Neural cell (in vitro differentiated cells): ENCODE results near the gene IQCF5. TPM values are rescaled to one million over a fixed set of nuclear protein-coding genes. Genes with fewer than 3 reads are reported as not detected.

Source experiments
- H2AFZ ChIP-seq: fragments of 200-600, 300-800 bp; sonication (generic), shearing (Covaris generic); 2 replicates; pipeline ENCODE4 v1.6.0; 2014; ENCODE audit warnings: low read depth, mild to moderate bottlenecking, antibody characterized with exemption, low read length, moderate library complexity
- H3F3A ChIP-seq: fragments of 200-600 bp; shearing (Covaris generic); 2 replicates; pipeline ENCODE4 v1.6.1; 2016; ENCODE audit warnings: mild to moderate bottlenecking, moderate library complexity, mixed read lengths, antibody characterized with exemption, low read length; ENCODE audit not compliant: insufficient read depth, poor library complexity, severe bottlenecking
- H3K27ac ChIP-seq: fragments of 200-600, 300-800 bp; sonication (generic), shearing (Covaris generic); 2 replicates; pipeline ENCODE4 v1.5.1; 2014; ENCODE audit warnings: mild to moderate bottlenecking, low read length, moderate library complexity
- H3K27me3 ChIP-seq: fragments of 300-800, 200-600 bp; sonication (generic), shearing (Covaris generic); 2 replicates; pipeline ENCODE4 v1.6.0; 2014; ENCODE audit warnings: mild to moderate bottlenecking, low read depth, low read length, moderate library complexity; ENCODE audit not compliant: insufficient read depth
- H3K36me3 ChIP-seq: fragments of 300-800, 200-600 bp; sonication (generic), shearing (Covaris generic); 2 replicates; pipeline ENCODE4 v1.5.1; 2014; ENCODE audit warnings: mild to moderate bottlenecking, antibody characterized with exemption, low read length, moderate library complexity; ENCODE audit not compliant: insufficient read depth
- H3K4me2 ChIP-seq: fragments of 300-800, 200-600 bp; sonication (generic), shearing (Covaris generic); 2 replicates; pipeline ENCODE4 v1.6.0; 2014; ENCODE audit warnings: mild to moderate bottlenecking, low read length
- H3K4me3 ChIP-seq: fragments of 300-800, 200-600 bp; sonication (generic), shearing (Covaris generic); 2 replicates; pipeline ENCODE4 v1.5.1; 2014; ENCODE audit warnings: mild to moderate bottlenecking, low read length, moderate library complexity
- H3K79me2 ChIP-seq: fragments of 200-600 bp; shearing (Covaris generic); replicated peaks from 2 replicates; pipeline ENCODE4 v1.6.0; 2014; ENCODE audit warnings: mild to moderate bottlenecking, low read length, moderate library complexity; ENCODE audit not compliant: insufficient read depth
- H3K9ac ChIP-seq: fragments of 300-800, 200-600 bp; sonication (generic), shearing (Covaris generic); 2 replicates; pipeline ENCODE4 v1.6.1; 2016; ENCODE audit warnings: mild to moderate bottlenecking, low read length, mixed read lengths
- H3K9me2 ChIP-seq: fragments of 200-600 bp; shearing (Covaris generic); 2 replicates; pipeline ENCODE4 v1.6.1; 2016; ENCODE audit warnings: mild to moderate bottlenecking, low read length, mixed read lengths; ENCODE audit not compliant: insufficient read depth
- H3K9me3 ChIP-seq: fragments of 200-600, 300-800 bp; sonication (generic), shearing (Covaris generic); 2 replicates; pipeline ENCODE4 v1.6.1; 2016; ENCODE audit warnings: mild to moderate bottlenecking, mixed run types, low read length, moderate library complexity, mixed read lengths
- H4K20me1 ChIP-seq: fragments of 200-600 bp; shearing (Covaris generic); 2 replicates; pipeline ENCODE4 v1.6.1; 2016; ENCODE audit warnings: mild to moderate bottlenecking, mixed run types; ENCODE audit not compliant: insufficient read depth
- EP300 ChIP-seq: fragments of 450-650 bp; conservative IDR thresholded peaks from 2 replicates; pipeline ENCODE4 v1.6.1; 2014; ENCODE audit warnings: antibody characterized with exemption, mild to moderate bottlenecking, moderate library complexity; ENCODE audit not compliant: poor library complexity, severe bottlenecking
- EZH2 ChIP-seq: fragments of 200-600, 300-800 bp; shearing (Covaris generic), sonication (generic); IDR thresholded peaks from 2 replicates; pipeline ENCODE4 v1.6.1; 2014; ENCODE audit warnings: antibody characterized with exemption, low read length, borderline replicate concordance, mild to moderate bottlenecking; ENCODE audit not compliant: insufficient read depth, poor library complexity, severe bottlenecking
- MXI1 ChIP-seq: fragments of 450-650 bp; conservative IDR thresholded peaks from 2 replicates; pipeline ENCODE4 v1.6.1; 2014; ENCODE audit warnings: antibody characterized with exemption, mild to moderate bottlenecking; ENCODE audit not compliant: poor library complexity, severe bottlenecking
- POLR2AphosphoS5 ChIP-seq: IDR thresholded peaks from 2 replicates; pipeline ENCODE4 v1.6.1; 2012
- RAD21 ChIP-seq: fragments of 450-650 bp; conservative IDR thresholded peaks from 2 replicates; pipeline ENCODE4 v1.6.1; 2014; ENCODE audit warnings: antibody characterized with exemption, mild to moderate bottlenecking, moderate library complexity
- SMC3 ChIP-seq: fragments of 450-650 bp; conservative IDR thresholded peaks from 2 replicates; pipeline ENCODE4 v1.6.1; 2014; ENCODE audit warnings: antibody characterized with exemption, mild to moderate bottlenecking, moderate library complexity; ENCODE audit not compliant: poor library complexity
- TAF1 ChIP-seq: IDR thresholded peaks from 2 replicates; pipeline ENCODE4 v1.6.1; 2012; ENCODE audit warnings: low read depth
- polyA plus RNA-seq: library from polyadenylated mRNA; depleted of rRNA; stranded (reverse); fragments of >200 nt; gene quantifications from 2 replicates; pipeline ENCODE4 v1.2.3, GENCODE V29; 2014
- TF ChIP-seq, protein P1 (sequence below): fragments of 450-650 bp; IDR thresholded peaks from 2 replicates; pipeline ENCODE4 v1.5.1; 2014; ENCODE audit warnings: antibody characterized with exemption, mild to moderate bottlenecking, moderate library complexity; ENCODE audit not compliant: poor library complexity, severe bottlenecking
- TF ChIP-seq, protein P2 (sequence below): IDR thresholded peaks from 2 replicates; pipeline ENCODE4 v1.6.1; 2012; ENCODE audit warnings: borderline replicate concordance

The IQCF5 gene
- polyA plus RNA-seq, 1 donor from 2014 or later = not detected

DNA sequence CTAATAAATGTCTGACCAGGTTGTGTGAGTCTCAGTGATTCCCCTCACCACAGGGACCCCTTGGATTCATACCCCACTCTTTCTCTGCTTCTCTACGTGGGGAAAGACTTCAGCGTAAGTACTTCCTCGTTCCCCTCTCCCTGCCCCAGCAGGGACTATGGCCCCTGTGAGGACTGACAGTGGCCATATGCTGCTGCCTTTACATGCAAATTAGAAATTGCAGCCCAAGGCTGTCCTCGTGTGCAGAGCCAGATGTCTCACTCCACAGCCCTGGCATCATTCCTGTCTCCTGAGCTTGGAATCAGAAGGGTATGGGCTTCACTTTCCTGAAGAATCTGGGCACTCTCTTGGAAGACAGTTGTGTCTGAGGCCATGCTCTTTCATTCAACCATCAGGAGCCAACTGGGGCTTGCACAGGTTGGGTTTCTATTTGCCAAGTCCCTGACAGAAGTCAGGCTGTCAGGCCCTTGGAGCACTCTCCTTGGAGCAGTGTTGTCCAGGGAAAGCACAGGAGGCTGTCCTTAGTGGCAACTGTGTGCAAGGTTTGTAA lies 44.5 kb downstream of the IQCF5 start:
- TF ChIP-seq, protein P1, sequence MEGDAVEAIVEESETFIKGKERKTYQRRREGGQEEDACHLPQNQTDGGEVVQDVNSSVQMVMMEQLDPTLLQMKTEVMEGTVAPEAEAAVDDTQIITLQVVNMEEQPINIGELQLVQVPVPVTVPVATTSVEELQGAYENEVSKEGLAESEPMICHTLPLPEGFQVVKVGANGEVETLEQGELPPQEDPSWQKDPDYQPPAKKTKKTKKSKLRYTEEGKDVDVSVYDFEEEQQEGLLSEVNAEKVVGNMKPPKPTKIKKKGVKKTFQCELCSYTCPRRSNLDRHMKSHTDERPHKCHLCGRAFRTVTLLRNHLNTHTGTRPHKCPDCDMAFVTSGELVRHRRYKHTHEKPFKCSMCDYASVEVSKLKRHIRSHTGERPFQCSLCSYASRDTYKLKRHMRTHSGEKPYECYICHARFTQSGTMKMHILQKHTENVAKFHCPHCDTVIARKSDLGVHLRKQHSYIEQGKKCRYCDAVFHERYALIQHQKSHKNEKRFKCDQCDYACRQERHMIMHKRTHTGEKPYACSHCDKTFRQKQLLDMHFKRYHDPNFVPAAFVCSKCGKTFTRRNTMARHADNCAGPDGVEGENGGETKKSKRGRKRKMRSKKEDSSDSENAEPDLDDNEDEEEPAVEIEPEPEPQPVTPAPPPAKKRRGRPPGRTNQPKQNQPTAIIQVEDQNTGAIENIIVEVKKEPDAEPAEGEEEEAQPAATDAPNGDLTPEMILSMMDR = no peak
- no peaks in the 10 kb centered on the region for H3K79me2 ChIP-seq

DNA sequence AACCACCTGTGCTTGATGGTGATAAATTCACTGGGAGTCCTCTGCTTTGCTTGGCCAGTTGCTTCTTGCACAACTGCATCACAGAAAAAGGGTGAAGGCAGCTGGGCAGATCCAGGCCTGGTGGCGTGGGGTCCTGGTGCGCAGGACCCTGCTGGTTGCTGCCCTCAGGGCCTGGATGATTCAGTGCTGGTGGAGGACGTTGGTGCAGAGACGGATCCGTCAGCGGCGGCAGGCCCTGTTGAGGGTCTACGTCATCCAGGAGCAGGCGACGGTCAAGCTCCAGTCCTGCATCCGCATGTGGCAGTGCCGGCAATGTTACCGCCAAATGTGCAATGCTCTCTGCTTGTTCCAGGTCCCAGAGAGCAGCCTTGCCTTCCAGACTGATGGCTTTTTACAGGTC lies 45.1 kb downstream of the IQCF5 start:
- TF ChIP-seq, protein P2, sequence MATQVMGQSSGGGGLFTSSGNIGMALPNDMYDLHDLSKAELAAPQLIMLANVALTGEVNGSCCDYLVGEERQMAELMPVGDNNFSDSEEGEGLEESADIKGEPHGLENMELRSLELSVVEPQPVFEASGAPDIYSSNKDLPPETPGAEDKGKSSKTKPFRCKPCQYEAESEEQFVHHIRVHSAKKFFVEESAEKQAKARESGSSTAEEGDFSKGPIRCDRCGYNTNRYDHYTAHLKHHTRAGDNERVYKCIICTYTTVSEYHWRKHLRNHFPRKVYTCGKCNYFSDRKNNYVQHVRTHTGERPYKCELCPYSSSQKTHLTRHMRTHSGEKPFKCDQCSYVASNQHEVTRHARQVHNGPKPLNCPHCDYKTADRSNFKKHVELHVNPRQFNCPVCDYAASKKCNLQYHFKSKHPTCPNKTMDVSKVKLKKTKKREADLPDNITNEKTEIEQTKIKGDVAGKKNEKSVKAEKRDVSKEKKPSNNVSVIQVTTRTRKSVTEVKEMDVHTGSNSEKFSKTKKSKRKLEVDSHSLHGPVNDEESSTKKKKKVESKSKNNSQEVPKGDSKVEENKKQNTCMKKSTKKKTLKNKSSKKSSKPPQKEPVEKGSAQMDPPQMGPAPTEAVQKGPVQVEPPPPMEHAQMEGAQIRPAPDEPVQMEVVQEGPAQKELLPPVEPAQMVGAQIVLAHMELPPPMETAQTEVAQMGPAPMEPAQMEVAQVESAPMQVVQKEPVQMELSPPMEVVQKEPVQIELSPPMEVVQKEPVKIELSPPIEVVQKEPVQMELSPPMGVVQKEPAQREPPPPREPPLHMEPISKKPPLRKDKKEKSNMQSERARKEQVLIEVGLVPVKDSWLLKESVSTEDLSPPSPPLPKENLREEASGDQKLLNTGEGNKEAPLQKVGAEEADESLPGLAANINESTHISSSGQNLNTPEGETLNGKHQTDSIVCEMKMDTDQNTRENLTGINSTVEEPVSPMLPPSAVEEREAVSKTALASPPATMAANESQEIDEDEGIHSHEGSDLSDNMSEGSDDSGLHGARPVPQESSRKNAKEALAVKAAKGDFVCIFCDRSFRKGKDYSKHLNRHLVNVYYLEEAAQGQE = no peak
- TF ChIP-seq RAD21 = no peak
- TF ChIP-seq SMC3 = no peak
- TF ChIP-seq EP300 = no peak
- TF ChIP-seq MXI1 = no peak
- TF ChIP-seq, protein P1 = no peak
- TF ChIP-seq POLR2AphosphoS5 = no peak
- TF ChIP-seq TAF1 = no peak
- no peak for TF ChIP-seq EZH2
- Histone ChIP-seq H3K9me3 (no peaks in the 10 kb centered on the region), H3K9me2 (no peaks in the 10 kb centered on the region), H3K4me3 (no peak overlapping the region), H4K20me1 (no peaks in the 10 kb centered on the region), H3K27ac (no peak overlapping the region), H3K27me3 (no peaks in the 10 kb centered on the region), H2AFZ (no peak overlapping the region), H3F3A (no peaks in the 10 kb centered on the region), H3K9ac (no peak overlapping the region), H3K4me2 (no peak overlapping the region), H3K36me3 (no peaks in the 10 kb centered on the region), H3K79me2 (no peaks in the 10 kb centered on the region)

More for the DNA sequence above, 44.5 kb downstream of the IQCF5 start:
- no peaks in the 10 kb centered on the region for H3F3A ChIP-seq
- no peaks in the 10 kb centered on the region for H3K36me3 ChIP-seq
- no peak overlapping the region for H3K27ac ChIP-seq
- no peaks in the 10 kb centered on the region for H4K20me1 ChIP-seq
- H3K9me2 ChIP-seq = no peaks in the 10 kb centered on the region
- no peaks in the 10 kb centered on the region for H3K27me3 ChIP-seq
- H3K9ac ChIP-seq = no peak overlapping the region
- H2AFZ ChIP-seq = no peak overlapping the region
- H3K4me3 ChIP-seq = no peak overlapping the region
- H3K4me2 ChIP-seq = no peak overlapping the region
- no peaks in the 10 kb centered on the region for H3K9me3 ChIP-seq
